Adipocyte (in vitro differentiated cells): ENCODE measurements around the gene DCT.

Experiments used
- DNase-seq: peaks from one replicate; pipeline ENCODE4 v3.0.0-alpha.2; 2015; ENCODE audit warnings: low read depth
- H3K27me3 ChIP-seq: replicated peaks from 2 replicates; pipeline ENCODE4 v1.7.0; 2013; ENCODE audit warnings: mild to moderate bottlenecking, low read length, moderate library complexity; ENCODE audit not compliant: control insufficient read depth, insufficient read depth
- H3K36me3 ChIP-seq: 2 replicates; pipeline ENCODE4 v1.7.0; 2013; ENCODE audit warnings: low read length, mild to moderate bottlenecking, moderate library complexity; ENCODE audit not compliant: control insufficient read depth, insufficient read depth, severe bottlenecking
- H3K4me1 ChIP-seq: 2 replicates; pipeline ENCODE4 v1.7.0; 2013; ENCODE audit warnings: mild to moderate bottlenecking, low read length, moderate library complexity; ENCODE audit not compliant: control insufficient read depth, insufficient read depth
- H3K4me3 ChIP-seq: 2 replicates; pipeline ENCODE4 v1.7.0; 2013; ENCODE audit warnings: mild to moderate bottlenecking, low read length, moderate library complexity
- H3K9ac ChIP-seq: 2 replicates; pipeline ENCODE4 v1.7.0; 2013; ENCODE audit warnings: mild to moderate bottlenecking, low read length, moderate library complexity
- H3K9me3 ChIP-seq: 2 replicates; pipeline ENCODE4 v1.7.0; 2013; ENCODE audit warnings: mild to moderate bottlenecking, low read length, moderate library complexity; ENCODE audit not compliant: control insufficient read depth

DCT gene

GRCh38 chr13:94394723-94395122 lies 84.8 kb downstream of the DCT start:
- H3K9me3 ChIP-seq = no peaks in the 10 kb centered on the region
- H3K4me1 ChIP-seq = peaks cover 5% of the 10 kb centered on the region
- H3K9ac ChIP-seq = no peak overlapping the region
- peaks cover 6% of the 10 kb centered on the region for H3K36me3 ChIP-seq
- H3K4me3 ChIP-seq = no peak overlapping the region
- DNase-seq = no peak
- H3K27me3 ChIP-seq = no peaks in the 10 kb centered on the region

GRCh38 chr13:94390881-94391280 lies 88.6 kb downstream of the DCT start:
- no peak for DNase-seq
- Histone ChIP-seq H3K36me3 (no peaks in the 10 kb centered on the region), H3K4me3 (no peak overlapping the region), H3K9me3 (no peaks in the 10 kb centered on the region), H3K27me3 (no peaks in the 10 kb centered on the region), H3K9ac (no peak overlapping the region), H3K4me1 (peaks cover 5% of the 10 kb centered on the region)

GRCh38 chr13:94389604-94390351 lies 89.7 kb downstream of the DCT start:
- H3K4me1 ChIP-seq = peaks cover 5% of the 10 kb centered on the region
- no peaks in the 10 kb centered on the region for H3K36me3 ChIP-seq
- no peak for DNase-seq
- H3K27me3 ChIP-seq = no peaks in the 10 kb centered on the region
- H3K9me3 ChIP-seq = no peaks in the 10 kb centered on the region
- no peak overlapping the region for H3K9ac ChIP-seq
- H3K4me3 ChIP-seq = no peak overlapping the region

GRCh38 chr13:94387047-94387446 lies 92.4 kb downstream of the DCT start:
- Histone ChIP-seq H3K4me1 (peaks cover 5% of the 10 kb centered on the region), H3K9ac (no peak overlapping the region), H3K4me3 (no peak overlapping the region), H3K27me3 (no peaks in the 10 kb centered on the region), H3K36me3 (no peaks in the 10 kb centered on the region), H3K9me3 (no peaks in the 10 kb centered on the region)
- DNase-seq = no peak
